Measurements from ENCODE around the gene DNAJC8.

The DNAJC8 gene, protein sequence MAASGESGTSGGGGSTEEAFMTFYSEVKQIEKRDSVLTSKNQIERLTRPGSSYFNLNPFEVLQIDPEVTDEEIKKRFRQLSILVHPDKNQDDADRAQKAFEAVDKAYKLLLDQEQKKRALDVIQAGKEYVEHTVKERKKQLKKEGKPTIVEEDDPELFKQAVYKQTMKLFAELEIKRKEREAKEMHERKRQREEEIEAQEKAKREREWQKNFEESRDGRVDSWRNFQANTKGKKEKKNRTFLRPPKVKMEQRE

GRCh38 chr1:28232558-28233263, at the start of gene DNAJC8:
TSS of gene DNAJC8 (minus strand) at chr1:28233029. CDS start at chr1:28232998, 31 bp downstream.
- peak; percentile 97 for DNase-seq (ENCODE audit: low read depth)

GRCh38 chr1:28281608-28282425, 49.0 kb upstream of the DNAJC8 start:
- no peak for DNase-seq (ENCODE audit: low read depth)

DNA sequence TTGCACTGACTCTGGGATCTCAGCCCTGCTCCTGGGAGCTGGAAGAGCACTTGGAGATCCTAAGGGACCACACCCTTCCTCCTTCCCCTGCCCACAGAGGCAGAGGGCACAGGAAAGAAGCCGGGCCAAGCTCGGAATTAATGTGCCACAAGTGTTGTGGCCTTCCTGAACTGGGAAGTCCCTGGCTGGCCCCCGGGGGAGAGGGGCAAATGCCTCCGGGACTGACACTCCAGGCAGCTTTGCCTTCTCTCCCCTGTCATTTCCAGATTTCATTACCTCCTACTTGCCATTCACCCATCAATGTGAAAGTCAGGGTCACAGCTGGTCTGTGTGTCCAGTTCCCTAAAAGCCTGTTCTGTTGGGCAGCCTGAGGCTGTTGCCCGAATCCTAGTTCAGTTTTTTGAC, 48.1 kb upstream of the DNAJC8 start:
- no peak for DNase-seq (ENCODE audit: low read depth)

- no peak for DNase-seq (ENCODE audit: low read depth)
Measured at GRCh38 chr1:28280501-28280900, 47.7 kb upstream of the DNAJC8 start.

DNA sequence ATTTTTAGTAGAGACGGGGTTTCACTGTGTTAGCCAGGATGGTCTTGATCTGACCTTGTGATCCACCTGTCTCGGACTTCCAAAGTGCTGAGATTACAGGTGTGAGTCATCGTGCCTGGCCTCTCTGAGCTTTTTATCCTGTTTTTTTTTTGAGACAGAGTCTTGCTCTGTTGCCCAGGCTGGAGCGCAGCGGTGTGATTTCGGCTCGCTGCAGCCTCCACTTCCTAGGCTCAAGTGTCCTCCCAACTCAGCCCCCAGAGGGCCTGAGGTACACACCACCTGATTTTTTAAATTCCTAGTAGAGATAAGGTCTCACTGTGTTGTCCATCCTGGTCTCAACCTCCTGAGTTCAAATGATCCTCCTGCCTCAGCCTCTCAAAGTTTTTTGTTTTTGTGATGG, 46.9 kb upstream of the DNAJC8 start:
- DNase-seq (ENCODE audit: low read depth), result no peak

DNA sequence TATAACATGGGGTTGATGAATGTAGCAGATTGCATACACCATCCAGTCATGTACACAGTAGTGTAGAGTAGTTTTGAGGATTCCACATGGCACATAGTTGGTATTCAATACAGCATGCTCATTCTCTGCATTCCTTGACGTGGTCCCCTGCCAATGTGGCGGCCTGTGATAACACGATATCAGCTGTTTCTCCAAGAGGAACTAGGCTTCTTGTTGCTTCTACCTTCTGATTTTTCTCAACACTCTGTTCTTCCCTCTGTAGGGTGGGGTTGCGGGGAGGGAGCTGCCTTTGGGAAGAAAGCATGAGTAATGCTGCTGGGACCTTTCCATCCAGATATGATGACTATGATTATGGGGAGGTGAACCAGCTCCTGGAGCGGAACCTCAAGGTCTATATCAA, 45.9 kb upstream of the DNAJC8 start:
- no peak for DNase-seq (ENCODE audit: low read depth)

GRCh38 chr1:28273216-28273860, 40.5 kb upstream of the DNAJC8 start:
- DNase-seq (ENCODE audit: low read depth), result no peak

DNA sequence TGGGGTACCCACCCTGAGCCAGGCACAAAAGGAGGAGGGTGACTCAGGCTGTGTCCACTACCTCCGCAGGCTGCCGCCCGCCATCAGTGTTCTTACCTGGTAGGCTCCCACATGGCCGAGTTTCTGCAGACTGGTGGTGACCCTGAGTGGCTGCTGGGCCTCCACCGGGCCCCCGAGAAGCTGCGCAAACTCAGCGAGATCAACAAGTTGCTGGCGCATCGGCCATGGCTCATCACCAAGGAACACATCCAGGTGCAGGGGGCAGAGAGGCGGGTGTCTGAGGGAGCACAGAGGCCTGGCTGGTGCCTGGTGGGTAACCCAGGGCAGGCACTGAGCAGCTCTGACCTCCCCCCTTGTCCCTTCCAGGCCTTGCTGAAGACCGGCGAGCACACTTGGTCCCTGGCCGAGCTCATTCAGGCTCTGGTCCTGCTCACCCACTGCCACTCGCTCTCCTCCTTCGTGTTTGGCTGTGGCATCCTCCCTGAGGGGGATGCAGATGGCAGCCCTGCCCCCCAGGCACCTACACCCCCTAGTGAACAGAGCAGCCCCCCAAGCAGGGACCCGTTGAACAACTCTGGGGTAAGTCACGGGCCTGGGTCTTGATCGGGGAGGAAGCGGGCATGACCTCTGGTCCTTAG, 39.5 kb upstream of the DNAJC8 start:
- DNase-seq (ENCODE audit: low read depth), result no peak

GRCh38 chr1:28269529-28269928, 36.7 kb upstream of the DNAJC8 start:
- no peak for DNase-seq (ENCODE audit: low read depth)

DNA sequence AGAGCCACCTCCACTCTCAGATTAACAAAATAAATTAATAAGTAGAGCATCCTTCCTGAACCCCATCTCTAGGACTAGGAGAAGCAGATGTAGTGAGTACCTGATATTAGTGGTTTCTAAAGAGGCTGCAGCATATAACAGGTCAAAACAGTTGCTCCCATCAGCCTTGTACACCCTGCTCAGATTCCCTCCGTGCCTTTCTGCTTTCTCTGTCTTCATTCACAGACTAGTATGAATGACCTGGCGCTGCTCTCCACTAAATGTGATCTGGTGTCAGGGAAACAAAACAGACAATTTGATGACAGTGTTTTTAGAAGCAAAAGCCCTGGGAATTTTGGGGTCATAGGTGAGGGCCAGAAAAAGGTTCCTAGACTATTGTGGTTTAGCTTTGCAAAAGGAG, 34.8 kb upstream of the DNAJC8 start:
- no peak for DNase-seq (ENCODE audit: low read depth)

DNA sequence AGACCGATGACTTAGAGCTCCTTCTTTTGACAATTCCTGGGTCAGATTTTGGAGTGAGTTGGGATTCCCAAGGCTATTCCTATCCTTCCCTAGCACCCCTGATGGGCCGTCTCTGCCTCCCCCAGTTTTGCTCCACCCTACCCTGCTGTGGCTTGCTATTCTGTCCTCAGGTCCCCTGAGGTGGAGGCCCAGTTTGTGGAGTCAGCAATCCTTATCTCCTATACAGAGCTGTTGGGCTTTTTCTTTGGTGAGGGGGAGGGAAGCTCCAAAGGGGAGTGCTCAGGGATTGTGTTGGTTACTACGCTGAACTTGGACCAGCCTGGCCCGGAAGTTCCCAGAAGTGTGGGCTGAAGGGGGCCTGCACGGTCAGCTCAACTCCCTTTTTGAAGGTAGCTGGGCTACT, 34.1 kb upstream of the DNAJC8 start:
- DNase-seq (ENCODE audit: low read depth), result no peak

GRCh38 chr1:28265577-28265976, 32.7 kb upstream of the DNAJC8 start:
- DNase-seq (ENCODE audit: low read depth), result no peak

DNA sequence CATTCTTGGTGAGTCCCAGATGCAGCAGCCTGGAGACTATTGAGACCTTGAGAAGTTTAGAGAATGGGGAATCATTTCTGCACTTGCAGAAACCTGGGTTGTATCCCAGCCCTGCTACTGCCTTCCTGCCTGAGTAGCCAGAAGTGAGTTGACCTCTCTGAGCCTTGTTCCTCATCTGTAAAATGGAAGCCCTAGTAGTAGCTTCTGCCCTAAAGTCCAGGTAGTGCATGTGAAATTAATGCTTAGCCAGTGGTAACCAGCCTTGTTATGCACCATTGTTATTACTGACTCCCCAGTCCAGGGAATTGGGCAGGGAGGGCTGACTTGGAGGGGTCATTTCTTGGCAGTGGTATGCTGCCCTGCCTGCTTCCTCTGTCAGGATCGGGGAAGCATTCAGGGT, 32.1 kb upstream of the DNAJC8 start:
- no peak for DNase-seq (ENCODE audit: low read depth)

DNA sequence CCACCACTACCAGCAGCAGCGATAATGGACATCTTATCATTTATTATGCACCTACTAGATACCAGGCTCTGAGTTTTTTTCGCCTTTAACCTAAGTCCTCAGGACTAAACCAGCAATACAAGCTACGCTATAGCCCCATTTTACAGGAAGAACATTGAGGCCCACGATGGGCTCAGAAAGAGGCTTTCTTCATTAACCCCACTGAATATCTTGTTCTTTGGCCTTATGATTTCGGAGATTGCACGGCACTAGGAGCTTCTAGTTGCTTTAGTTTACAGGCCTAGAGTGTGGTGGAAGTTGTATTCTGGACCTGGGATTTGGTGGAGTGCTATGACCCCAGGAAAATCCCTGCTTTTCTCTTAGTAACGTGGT, 28.0 kb upstream of the DNAJC8 start:
- no peak for DNase-seq (ENCODE audit: low read depth)

- no peak for DNase-seq (ENCODE audit: low read depth)
Measured at GRCh38 chr1:28259934-28260802, 27.3 kb upstream of the DNAJC8 start.

DNA sequence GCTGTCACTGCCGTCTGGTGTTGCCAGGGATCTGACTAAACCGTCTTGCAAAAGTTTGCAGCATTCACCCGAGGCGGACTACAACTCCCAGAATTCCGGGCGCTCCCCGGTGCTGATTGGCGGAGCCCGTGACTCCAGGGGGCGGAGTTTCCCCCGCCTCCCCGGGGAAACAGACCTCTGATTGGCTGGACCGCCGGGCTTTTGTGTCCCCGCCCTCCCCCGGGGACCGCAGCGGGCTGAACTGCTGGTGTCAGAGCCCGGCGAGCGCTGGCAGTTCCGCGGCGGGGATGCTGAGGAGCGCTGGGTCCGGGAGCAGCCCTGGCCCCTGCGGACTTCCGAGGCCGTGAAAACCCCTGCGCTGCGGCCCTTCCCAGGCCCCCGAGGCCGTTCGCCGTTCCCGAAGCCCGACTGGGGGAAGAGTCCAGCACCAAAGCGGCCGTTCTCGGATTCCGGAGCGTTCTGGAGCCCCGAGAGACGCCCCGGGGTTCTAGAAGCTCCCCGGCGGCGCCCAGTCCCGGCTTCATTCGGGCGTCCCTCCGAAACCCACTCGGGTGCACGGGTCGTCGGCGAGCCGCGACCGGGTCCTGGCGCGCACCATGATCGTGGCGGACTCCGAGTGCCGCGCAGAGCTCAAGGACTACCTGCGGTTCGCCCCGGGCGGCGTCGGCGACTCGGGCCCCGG, 26.6 kb upstream of the DNAJC8 start, which contains the start of gene SESN2:
TSS of gene SESN2 (plus strand) at position 267 of the 682 bp plus-strand sequence. CDS start at position 597, 330 bp downstream.
- DNase-seq (ENCODE audit: low read depth), result peak; percentile 99

DNA sequence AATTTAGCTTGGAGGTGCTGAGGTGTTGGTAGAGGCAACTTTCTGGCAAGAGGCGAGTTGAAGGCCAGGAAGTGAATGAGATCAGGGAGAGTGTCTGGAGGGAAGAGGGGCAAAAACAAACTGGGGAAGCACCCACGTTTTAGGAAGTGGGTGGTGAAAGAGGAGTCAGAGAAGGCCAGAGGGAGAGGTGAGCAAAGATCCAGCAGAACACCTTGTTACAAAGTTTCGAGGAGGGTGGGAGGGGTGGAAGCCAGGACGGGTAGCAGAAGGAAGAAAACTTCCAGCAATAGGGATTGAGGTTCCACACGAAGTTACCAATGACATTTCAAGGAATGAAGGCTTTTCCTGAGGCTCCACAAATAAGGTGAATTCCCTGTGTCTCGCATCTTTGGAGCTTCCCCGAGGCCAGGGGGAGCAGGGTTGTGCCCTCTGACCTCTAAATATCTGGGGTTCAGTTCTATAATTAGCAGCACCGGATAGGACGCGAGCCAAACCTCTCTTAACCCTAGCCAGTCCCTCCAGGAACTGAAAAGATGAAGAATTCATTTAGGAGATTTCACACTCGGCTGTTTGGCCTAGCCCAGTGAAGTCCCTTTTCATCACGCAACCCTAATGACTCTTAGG, 25.9 kb upstream of the DNAJC8 start:
- no peak for DNase-seq (ENCODE audit: low read depth)

DNA sequence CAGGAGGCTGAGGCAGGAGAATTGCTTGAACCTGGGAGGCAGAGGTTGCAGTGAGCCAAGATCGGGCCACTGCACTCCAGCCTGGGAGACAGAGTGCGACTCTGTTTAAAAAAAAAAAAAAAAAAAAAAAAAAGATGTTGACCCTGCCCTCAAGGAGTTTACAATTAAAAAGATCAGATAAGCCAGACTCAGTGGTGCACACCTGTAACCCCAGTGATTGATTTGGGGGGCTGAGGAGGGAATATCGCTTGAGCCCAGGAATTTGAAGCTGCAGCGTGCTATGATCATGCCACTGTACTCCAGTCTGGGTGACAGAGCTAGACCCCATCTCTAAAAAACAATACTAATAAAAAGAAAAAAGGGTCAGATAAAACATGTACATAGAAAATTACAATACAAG, 24.9 kb upstream of the DNAJC8 start:
- DNase-seq (ENCODE audit: low read depth), result no peak

DNA sequence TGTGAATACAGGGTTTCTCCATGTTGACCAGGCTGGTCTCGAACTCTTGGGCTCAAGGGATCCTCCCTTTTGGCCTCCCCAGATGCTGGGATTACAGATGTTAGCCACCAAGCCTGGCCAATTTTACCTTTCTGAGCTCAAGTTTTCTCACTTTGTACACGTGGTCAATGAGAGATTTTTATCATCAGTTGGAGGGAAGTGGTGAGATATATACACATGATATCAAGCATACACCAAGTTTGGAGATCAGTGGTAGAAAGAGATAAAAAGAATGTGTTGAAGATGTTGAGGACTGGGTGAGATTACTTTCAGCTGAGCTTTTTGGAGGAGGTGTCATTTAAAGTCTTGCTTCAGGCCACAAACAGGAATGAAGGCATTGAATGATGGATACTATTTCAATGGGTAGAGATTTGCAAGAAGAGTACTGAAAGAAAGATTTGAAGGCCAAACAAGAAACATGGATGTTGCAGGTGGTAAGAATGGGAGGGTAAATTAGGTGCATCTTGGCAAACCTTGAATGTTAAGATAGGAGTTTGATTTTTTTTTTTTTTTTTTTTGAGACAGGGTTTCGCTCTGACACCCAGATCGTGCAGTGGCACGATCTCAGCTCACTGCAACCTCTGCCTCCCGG, 23.5 kb upstream of the DNAJC8 start:
- DNase-seq (ENCODE audit: low read depth), result no peak
